GM19468 (cell line): Measurements from ENCODE around the gene NAIP.
A peak's percentile ranks its signal among the peaks of the same experiment; 100 is the strongest.
"Not testable (repeated sequence)": the region's sequence is repeated elsewhere in the genome, so short reads cannot be mapped to it uniquely, and the experiment has no call there.

Source experiments
- ATAC-seq: cut with Tn5 transposase; IDR thresholded peaks from one replicate; pipeline ENCODE4 v1.9.1; 2021; ENCODE audit warnings: mild to moderate bottlenecking, moderate library complexity, moderate number of reproducible peaks; ENCODE audit not compliant: unreplicated experiment; ENCODE audit errors: extremely low read depth

Gene NAIP

DNA sequence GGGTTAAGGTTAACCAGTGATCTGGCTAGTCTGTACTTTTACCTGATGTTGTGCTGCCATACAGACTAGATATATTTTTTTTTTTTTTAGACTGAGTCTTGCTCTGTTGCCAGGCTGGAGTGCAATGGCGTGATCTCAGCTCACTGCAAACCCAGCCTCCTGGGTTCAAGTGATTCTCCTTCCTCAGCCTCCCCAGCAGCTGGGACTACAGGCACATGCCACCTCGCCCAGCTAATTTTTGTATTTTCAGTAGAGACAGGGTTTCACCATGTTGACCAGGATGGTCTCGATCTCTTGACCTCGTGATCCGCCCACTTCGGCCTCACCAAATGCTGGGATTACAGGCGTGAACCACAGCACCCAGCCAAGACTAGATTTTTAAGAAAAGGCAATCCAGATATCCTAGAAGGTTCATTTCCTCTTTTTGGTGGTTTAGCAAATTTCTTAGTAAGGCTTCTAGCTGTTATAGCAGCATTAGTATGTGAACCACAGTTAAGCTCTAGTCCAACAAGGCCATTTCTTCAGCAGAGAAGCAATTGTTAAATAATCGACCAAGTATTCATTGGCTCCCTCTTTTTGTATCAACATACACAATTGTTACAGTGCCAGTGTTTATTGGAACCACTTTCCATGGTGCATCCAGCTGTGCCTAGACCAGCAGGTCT is at the start of gene NAIP:
TSS of gene NAIP (minus strand) at position 51 of the 665 bp plus-strand sequence. CDS start 12,424 bp downstream, outside the sequence.
- not testable (repeated sequence) for ATAC-seq

DNA sequence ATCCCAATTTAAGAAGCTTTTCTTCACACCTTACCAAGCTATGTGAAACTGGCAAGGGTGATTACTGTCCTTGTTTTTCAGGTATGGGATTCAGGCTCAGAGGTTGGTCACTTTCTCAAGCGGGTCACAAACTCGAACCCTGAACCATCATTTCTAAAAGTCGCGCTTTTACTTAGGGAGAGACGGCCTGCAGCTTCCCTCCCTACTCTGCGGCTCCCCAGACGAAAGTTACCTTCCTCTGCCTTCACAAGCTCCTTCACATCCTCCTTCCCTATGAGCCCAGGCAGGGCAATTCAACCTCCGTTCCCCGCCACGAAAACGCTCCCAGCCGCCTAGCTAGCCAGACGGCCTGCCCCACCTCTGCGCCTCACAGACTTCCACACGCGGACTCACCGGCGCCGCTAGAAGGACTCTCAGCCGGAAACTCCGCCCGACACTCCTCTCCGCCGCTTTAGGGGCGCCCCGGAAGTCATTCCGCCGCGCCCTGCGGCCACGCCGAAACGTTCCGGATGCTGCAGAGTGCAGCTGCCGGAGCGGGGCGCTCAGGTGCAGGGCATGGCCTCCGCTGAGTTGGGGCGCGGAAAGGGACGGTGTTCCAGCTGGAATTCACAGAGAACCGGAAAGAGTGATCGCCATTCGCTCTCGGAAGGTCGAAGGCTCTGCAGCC is 42.3 kb upstream of the NAIP start, which contains the start of gene GTF2H2:
TSS of gene GTF2H2 (minus strand) at position 415 of the 667 bp plus-strand sequence. CDS start 4,913 bp downstream, outside the sequence.
- ATAC-seq: peak; percentile 95

DNA sequence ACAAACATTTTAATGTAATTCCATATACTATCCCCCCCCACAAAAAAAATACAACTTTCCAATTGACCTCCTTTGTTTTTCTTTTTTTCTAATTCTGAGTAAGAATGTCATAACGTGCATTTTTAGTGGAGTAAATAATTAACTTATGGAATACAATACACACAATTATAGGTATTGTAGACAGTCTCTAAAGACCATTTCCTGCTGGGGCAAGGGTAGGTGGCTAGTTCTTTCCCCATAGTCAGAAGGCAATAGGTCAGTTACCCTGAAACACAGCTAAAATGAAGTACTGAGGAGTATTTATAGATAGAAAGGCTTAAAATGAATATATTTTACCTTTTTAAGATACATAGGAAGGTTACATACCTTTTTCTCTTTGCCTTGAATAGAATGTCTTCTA is 36.2 kb upstream of the NAIP start:
- not testable (repeated sequence) for ATAC-seq

DNA sequence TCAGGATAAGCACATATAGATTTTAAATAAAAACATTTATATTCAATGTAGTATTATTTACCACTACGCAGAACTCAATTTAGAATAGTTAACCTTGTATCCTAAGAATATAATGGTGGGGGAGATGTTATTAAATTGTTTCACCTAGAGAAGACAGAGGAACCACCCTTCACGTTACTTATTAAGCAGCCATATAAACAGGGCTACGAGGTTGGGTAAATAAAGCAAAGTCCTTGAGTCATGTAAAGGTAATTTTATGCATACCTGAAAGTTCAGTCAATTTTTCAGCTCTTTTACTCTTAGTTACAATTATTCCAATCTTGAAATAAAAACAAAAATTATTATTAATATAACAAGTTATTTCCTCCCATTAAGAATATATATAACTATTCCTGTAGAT is 34.3 kb upstream of the NAIP start:
- ATAC-seq: not testable (repeated sequence)

DNA sequence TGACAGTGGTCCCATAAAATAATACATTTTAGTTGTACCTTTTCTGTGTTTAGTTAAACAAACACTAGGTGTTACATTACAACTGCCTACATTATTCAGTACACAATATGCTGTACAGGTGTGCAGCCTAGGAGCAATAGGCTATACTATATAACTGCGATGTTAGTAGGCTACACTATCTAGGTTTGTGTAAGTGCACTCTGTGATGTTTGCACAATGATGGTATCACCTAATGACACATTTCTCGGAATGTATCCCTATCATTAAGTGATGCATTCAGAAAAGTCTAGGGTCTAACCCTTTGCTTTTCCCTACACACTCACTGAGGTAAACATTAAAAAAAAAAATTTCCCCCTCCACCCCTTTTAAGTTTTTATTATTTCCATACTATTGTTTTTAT is 19.7 kb upstream of the NAIP start:
- not testable (repeated sequence) for ATAC-seq

DNA sequence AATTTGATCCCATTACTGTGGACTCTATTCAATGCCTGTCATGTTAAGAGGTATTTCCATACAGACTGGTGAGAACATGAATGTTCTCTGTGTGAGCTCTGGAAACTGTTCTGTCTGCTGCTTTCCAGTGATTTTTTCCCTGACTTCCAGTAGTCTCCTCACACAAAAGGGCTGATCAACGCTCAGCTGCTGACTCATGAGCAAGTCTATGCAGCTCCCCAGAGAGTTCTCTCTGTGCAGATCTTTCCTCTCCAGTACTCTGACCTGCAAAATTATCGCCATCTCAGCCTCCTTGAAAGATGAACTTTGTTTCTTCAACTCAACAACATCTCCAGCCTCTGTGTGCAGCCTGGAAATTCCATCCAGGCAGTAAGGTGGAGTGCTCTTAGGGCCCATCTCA is 19.0 kb upstream of the NAIP start:
- not testable (repeated sequence) for ATAC-seq

- ATAC-seq: not testable (repeated sequence)
These were observed 6.1 kb upstream of the NAIP start for GRCh38 chr5:71031046-71031776.

DNA sequence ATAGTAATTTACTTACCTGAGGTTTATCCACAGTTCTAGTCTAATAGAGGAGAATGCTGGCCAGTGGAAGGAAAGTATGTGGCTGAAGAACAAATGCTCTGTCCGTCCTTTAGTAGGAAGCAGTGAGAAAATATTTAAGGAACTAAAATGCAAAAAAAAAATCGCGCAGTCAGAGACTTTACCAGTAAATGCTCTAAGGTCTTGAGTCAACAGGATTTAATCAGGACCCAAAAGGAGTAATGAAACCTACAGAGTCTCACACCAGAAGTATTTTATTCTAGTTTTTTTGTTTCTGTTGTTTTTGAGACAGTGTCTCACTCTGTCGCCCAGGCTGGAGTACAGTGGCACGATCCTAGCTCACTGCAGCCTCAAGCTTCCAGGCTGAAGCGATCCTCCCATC is 4.5 kb downstream of the NAIP start:
- not testable (repeated sequence) for ATAC-seq

GRCh38 chr5:71018376-71019005 is 6.6 kb downstream of the NAIP start:
- not testable (repeated sequence) for ATAC-seq

- ATAC-seq: no peak
These were observed 11.0 kb downstream of the NAIP start for GRCh38 chr5:71014176-71014575.

DNA sequence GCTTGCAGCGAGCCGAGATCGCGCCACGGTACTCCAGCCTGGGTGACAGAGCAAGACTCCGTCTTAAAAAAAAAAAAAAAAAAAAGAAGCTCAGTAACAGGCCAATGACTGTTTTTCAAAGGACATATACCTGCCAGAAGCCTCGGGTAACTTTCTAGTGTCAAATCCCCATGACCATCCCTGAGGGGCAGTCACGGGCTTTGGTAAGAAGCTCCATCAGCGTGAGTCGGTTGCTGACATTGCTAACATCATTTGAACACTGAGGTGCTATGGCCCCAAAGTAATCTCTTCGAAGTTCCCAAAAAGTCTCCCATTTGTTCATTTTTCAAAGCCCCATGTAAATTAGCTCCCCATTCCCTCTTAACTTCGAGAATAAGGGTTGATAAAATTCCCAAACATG is 11.6 kb downstream of the NAIP start:
- no peak for ATAC-seq

- no peak for ATAC-seq
These were observed 13.8 kb downstream of the NAIP start for GRCh38 chr5:71011194-71011792.

DNA sequence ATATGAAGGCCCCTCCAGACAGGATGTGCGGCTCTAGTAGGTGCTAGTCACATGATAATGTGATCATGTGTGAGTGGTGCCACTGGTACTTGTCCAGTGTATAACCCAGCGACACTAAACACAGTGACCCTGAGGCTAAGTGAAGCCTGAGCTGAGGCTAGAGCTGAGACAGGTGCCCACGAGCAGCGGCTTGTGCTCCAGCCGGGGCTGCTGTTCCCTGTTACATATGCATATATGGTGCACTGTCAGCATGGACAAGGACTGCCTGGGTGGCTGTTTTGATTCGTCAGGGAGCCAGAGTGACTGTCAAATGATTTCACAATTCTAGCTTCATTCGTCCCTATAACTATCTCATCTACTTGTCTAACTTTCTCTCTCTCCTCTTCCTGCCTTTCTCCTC is 18.2 kb downstream of the NAIP start:
- ATAC-seq: not testable (repeated sequence)

DNA sequence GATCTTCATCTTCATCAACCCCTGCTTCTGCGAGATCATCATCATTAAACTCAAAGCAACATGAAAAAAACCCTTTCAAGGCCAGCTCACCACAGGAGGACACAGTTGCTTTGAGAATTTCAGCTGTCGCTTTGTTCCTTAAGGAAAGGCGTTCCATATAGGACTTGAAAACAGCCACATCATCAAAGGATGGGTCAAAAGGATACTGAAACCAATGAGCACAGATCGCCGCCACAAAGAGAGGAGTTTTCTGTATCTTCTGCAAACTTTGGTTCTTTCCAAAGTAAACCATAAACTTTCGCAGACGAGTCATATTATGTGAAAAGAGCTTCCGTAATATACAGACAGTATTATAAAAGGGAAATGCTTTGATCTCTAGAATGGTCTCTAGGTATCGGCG is 40.3 kb downstream of the NAIP start:
- ATAC-seq: not testable (repeated sequence)

- ATAC-seq: not testable (repeated sequence)
These were observed 57.9 kb downstream of the NAIP start for GRCh38 chr5:70967220-70967619.

- not testable (repeated sequence) for ATAC-seq
These were observed 60.6 kb downstream of the NAIP start for GRCh38 chr5:70964531-70964930.

DNA sequence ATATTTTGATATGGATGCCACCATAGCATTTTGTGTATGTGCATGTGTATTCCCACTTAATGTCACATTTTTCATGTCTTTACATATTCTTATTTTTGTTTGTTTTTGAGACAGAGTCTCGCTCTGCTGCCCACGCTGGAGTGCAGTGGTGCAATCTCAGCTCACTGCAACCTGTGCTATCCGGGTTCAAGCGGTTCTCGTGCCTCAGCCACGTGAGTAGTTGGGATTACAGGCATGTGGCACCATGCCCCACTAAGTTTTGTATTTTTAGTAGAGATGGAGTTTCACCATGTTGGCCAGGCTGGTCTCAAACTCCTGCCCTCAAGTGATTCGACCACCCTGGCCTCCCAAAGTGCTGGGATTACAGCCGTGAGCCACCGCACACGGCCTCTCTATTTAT is 72.1 kb downstream of the NAIP start:
- ATAC-seq: not testable (repeated sequence)

GRCh38 chr5:70932560-70932959 is 92.6 kb downstream of the NAIP start:
- not testable (repeated sequence) for ATAC-seq

GRCh38 chr5:70931709-70932368 is 93.3 kb downstream of the NAIP start:
- ATAC-seq: not testable (repeated sequence)

DNA sequence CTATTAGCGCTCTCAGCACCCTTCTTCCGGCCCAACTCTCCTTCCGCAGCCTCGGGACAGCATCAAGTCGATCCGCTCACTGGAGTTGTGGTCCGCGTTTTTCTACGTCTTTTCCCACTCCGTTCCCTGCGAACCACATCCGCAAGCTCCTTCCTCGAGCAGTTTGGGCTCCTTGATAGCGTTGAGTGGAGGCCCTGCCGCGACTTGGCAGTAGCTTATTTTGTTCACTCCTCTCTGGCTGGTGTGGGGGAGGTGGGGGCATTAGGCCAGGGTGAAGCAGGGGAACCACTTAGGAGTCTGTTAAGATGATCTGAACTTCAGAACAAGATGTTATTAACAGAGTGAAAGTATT is 100.0 kb downstream of the NAIP start:
- ATAC-seq: not testable (repeated sequence)
